Lung (tissue), 12 donors: ENCODE measurements around the gene PALMD. TPM values are rescaled to one million over a fixed set of nuclear protein-coding genes. Genes with fewer than 3 reads are reported as not detected.
A peak's percentile ranks its signal among the peaks of the same experiment; 100 is the strongest.

ENCODE experiments used
- ATAC-seq: fragments of 200-7000 bp; cut with Tn5 transposase; one replicate; pipeline ENCODE4 v1.9.1; 2020; ENCODE audit warnings: moderate number of reproducible peaks; ENCODE audit not compliant: insufficient read depth, low FRiP score
- DNase-seq, 3 donors: peaks; one replicate each; pipeline ENCODE4 v3.0.0-alpha.2; 2013 to 2017
- H3K27ac ChIP-seq, 2 donors: one replicate each; pipeline ENCODE4 v1.5.1; 2013; ENCODE audit warnings: mild to moderate bottlenecking in 2 of 2, moderate library complexity in 2 of 2, control low read depth in 1 of 2, inconsistent platforms in 1 of 2, low read depth in 1 of 2, low read length in 1 of 2
- H3K27me3 ChIP-seq, 3 donors: one replicate each; pipeline ENCODE4 v1.5.1; 2013; ENCODE audit warnings: low read length in 2 of 3; ENCODE audit not compliant: control insufficient read depth in 3 of 3, insufficient read depth in 3 of 3
- H3K36me3 ChIP-seq, 4 donors: one replicate each; pipeline ENCODE4 v1.5.1; 2013; ENCODE audit warnings: low read length in 4 of 4, mild to moderate bottlenecking in 1 of 4, moderate library complexity in 1 of 4; ENCODE audit not compliant: control insufficient read depth in 4 of 4, insufficient read depth in 4 of 4
- H3K4me1 ChIP-seq, 5 donors: one replicate each; pipeline ENCODE4 v1.5.1; 2013; ENCODE audit warnings: low read length in 5 of 5, mild to moderate bottlenecking in 2 of 5, moderate library complexity in 1 of 5; ENCODE audit not compliant: control insufficient read depth in 5 of 5, insufficient read depth in 5 of 5
- H3K4me3 ChIP-seq: one replicate; pipeline ENCODE4 v1.5.1; 2013; ENCODE audit warnings: mild to moderate bottlenecking, control low read depth, moderate library complexity
- H3K9ac ChIP-seq, 2 donors: one replicate each; pipeline ENCODE4 v1.5.1; 2013; ENCODE audit warnings: low read length in 2 of 2, control low read depth in 1 of 2; ENCODE audit not compliant: insufficient read depth in 1 of 2
- H3K9me3 ChIP-seq, 4 donors: one replicate each; pipeline ENCODE4 v1.5.1; 2013; ENCODE audit warnings: low read length in 3 of 4, mild to moderate bottlenecking in 1 of 4, moderate library complexity in 1 of 4; ENCODE audit not compliant: control insufficient read depth in 4 of 4, insufficient read depth in 3 of 4
- CTCF ChIP-seq: IDR thresholded peaks from 2 replicates; pipeline ENCODE4 v1.5.1; 2012; ENCODE audit warnings: mild to moderate bottlenecking; ENCODE audit errors: control extremely low read depth, extremely low read depth
- WGBS, 2 donors: extraction: QIAGEN DNeasy Blood & Tissue Kit; methylation state at CpG; one replicate each; pipeline ENCODE4 v1.1.7; 2013; 5-methylcytosine and 5-hydroxymethylcytosine counted together
- polyA plus RNA-seq, 2 donors: library from polyadenylated mRNA; stranded (reverse); fragments of 200-250 nt; gene quantifications; one replicate each; pipeline ENCODE4 v1.2.1, GENCODE V29; 2013
- total RNA-seq, 2 donors: library from RNA; depleted of rRNA in 1 of 2; stranded (reverse); fragments of >200 nt in 1 of 2; gene quantifications; one replicate each; pipeline ENCODE4 v1.2.1, GENCODE V29; 2014 to 2021
- donor health status: control.
- donor health status: control.
- donor health status: Bipolar disorder and iron deficiency.
- donor health status: healthy.
- donor health status: DM: yes; HTN: yes; CAD: no.

PALMD gene
- total and polyA plus RNA-seq, 4 donors = 10.5 to 32.2 (median 22.0) TPM

GRCh38 chr1:99672530-99673213 lies 26.8 kb downstream of the PALMD start:
- H3K27ac ChIP-seq = peak overlapping the region in 1 of 2 donors; percentile 94
- no peaks in the 10 kb centered on the region for H3K27me3 ChIP-seq
- no peak for TF ChIP-seq CTCF
- H3K9ac ChIP-seq = no peak overlapping the region
- DNase-seq (no peak), ATAC-seq (no peak)
- H3K4me3 ChIP-seq = no peak overlapping the region
- H3K4me1 ChIP-seq = peaks cover 0 to 37% (median 0%) of the 10 kb centered on the region in 5 donors
- H3K36me3 ChIP-seq = peaks cover 0 to 15% (median under 1%) of the 10 kb centered on the region in 4 donors
- 64 to 76% methylated on average over 6 of the region's 6 CpGs for WGBS, 2 donors
- no peaks in the 10 kb centered on the region for H3K9me3 ChIP-seq

GRCh38 chr1:99673315-99673714 lies 27.4 kb downstream of the PALMD start:
- no peaks in the 10 kb centered on the region for H3K9me3 ChIP-seq
- H3K27me3 ChIP-seq = no peaks in the 10 kb centered on the region
- H3K4me1 ChIP-seq = peaks cover 0 to 33% (median 0%) of the 10 kb centered on the region in 5 donors
- H3K4me3 ChIP-seq = no peak overlapping the region
- no peak for DNase-seq
- no peak for TF ChIP-seq CTCF
- peaks cover 0 to 9% (median under 1%) of the 10 kb centered on the region in 4 donors for H3K36me3 ChIP-seq
- H3K27ac ChIP-seq = peak overlapping the region in 1 of 2 donors; percentile 66
- no peak for ATAC-seq
- WGBS, 2 donors = 83 to 87% methylated on average over 4 to 5 of the region's 5 CpGs
- no peak overlapping the region for H3K9ac ChIP-seq

- Histone ChIP-seq H3K4me3 (no peak overlapping the region), H3K4me1 (peaks cover 0 to 36% (median 0%) of the 10 kb centered on the region in 5 donors), H3K27ac (peak overlapping the region in 1 of 2 donors; percentile 66), H3K27me3 (no peaks in the 10 kb centered on the region), H3K9ac (no peak overlapping the region), H3K36me3 (peaks cover 0 to 6% (median 0%) of the 10 kb centered on the region in 4 donors), H3K9me3 (no peaks in the 10 kb centered on the region)
- no peak for ATAC-seq
- no peak for DNase-seq
- TF ChIP-seq CTCF = no peak
- 72 to 78% methylated on average over 6 of the region's 6 CpGs for WGBS, 2 donors
These were observed 28.5 kb downstream of the PALMD start for GRCh38 chr1:99674115-99675064.
